Liver (tissue), 3 donors: ENCODE results near the gene N4BP3.

Source experiments
- FOXA2 ChIP-seq: IDR thresholded peaks from 2 replicates; pipeline ENCODE4 v1.6.1; 2016; ENCODE audit warnings: antibody characterized with exemption
- JUND ChIP-seq, 2 donors: IDR thresholded peaks; 2 replicates each; pipeline ENCODE4 v1.6.1; 2016; ENCODE audit warnings: antibody characterized with exemption in 2 of 2
- RAD21 ChIP-seq, 2 donors: IDR thresholded peaks; 2 replicates each; pipeline ENCODE4 v1.6.1; 2016; ENCODE audit warnings: antibody characterized with exemption in 2 of 2, mild to moderate bottlenecking in 2 of 2
- YY1 ChIP-seq: IDR thresholded peaks from 2 replicates; pipeline ENCODE4 v1.6.1; 2016; ENCODE audit warnings: antibody characterized with exemption, mild to moderate bottlenecking
- TF ChIP-seq, protein P1 (sequence below): fragments of 150-350 bp; IDR thresholded peaks from 2 replicates; pipeline ENCODE4 v1.5.1; 2017; ENCODE audit warnings: improper control_type of control experiment, low read depth, low read length; ENCODE audit not compliant: missing input control
- donor health status: healthy.
- donor health status: healthy.

DNA sequence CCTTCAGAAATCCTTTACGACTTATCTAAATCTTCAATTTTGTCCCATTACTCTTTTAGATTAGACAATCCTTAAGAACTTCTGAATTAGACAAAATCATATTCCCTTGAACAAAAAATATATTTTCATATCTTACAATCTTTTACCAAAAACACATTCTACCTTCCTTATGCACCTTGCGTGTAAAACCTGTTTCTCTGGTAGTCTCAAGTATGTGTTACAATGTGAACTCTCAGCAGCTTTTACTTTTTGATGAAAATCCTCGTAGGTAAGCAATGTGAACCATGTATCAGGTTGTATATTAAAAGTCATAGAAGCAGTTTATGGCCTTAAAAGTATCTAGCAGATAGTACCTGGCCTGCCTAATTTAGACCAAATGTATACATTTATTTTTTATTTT is 61.1 kb downstream of the N4BP3 start:
- TF ChIP-seq, protein P1, sequence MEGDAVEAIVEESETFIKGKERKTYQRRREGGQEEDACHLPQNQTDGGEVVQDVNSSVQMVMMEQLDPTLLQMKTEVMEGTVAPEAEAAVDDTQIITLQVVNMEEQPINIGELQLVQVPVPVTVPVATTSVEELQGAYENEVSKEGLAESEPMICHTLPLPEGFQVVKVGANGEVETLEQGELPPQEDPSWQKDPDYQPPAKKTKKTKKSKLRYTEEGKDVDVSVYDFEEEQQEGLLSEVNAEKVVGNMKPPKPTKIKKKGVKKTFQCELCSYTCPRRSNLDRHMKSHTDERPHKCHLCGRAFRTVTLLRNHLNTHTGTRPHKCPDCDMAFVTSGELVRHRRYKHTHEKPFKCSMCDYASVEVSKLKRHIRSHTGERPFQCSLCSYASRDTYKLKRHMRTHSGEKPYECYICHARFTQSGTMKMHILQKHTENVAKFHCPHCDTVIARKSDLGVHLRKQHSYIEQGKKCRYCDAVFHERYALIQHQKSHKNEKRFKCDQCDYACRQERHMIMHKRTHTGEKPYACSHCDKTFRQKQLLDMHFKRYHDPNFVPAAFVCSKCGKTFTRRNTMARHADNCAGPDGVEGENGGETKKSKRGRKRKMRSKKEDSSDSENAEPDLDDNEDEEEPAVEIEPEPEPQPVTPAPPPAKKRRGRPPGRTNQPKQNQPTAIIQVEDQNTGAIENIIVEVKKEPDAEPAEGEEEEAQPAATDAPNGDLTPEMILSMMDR, result no peak
- TF ChIP-seq RAD21 (IDR thresholded peaks at IDR 0.05) (no peak), YY1 (no peak), JUND (IDR thresholded peaks at IDR 0.05) (no peak), FOXA2 (no peak)
